MM.1S (cell line): Measurements from ENCODE around the gene IQSEC1.

Experiments used
- DNase-seq: peaks from one replicate; pipeline ENCODE4 v3.0.0-alpha.2; 2015
- H2AFZ ChIP-seq: fragments of 300-600 bp; sonication (generic); 2 replicates; pipeline ENCODE4 v1.6.0; 2016; ENCODE audit warnings: antibody characterized with exemption, low read length
- H3F3A ChIP-seq: fragments of 300-600 bp; sonication (generic); 2 replicates; pipeline ENCODE4 v1.6.1; 2016; ENCODE audit warnings: mild to moderate bottlenecking, antibody characterized with exemption, low read length, moderate library complexity, mixed read lengths; ENCODE audit not compliant: insufficient read depth
- H3K27ac ChIP-seq: fragments of 300-600 bp; sonication (generic); 2 replicates; pipeline ENCODE4 v1.5.1; 2016; ENCODE audit warnings: mild to moderate bottlenecking, low read length
- H3K27me3 ChIP-seq: fragments of 300-600 bp; sonication (generic); replicated peaks from 2 replicates; pipeline ENCODE4 v1.6.0; 2016; ENCODE audit warnings: low read length; ENCODE audit not compliant: insufficient read depth
- H3K36me3 ChIP-seq: fragments of 300-600 bp; sonication (generic); replicated peaks from 2 replicates; pipeline ENCODE4 v1.6.1; 2016; ENCODE audit warnings: mild to moderate bottlenecking, low read length, mixed read lengths; ENCODE audit not compliant: insufficient read depth
- H3K4me1 ChIP-seq: fragments of 300-600 bp; sonication (generic); 2 replicates; pipeline ENCODE4 v1.6.1; 2016; ENCODE audit warnings: low read length, mixed read lengths
- H3K4me2 ChIP-seq: fragments of 300-600 bp; sonication (generic); 2 replicates; pipeline ENCODE4 v1.6.0; 2016; ENCODE audit warnings: low read depth, low read length
- H3K4me3 ChIP-seq: fragments of 300-600 bp; sonication (generic); 2 replicates; pipeline ENCODE4 v1.5.1; 2016; ENCODE audit warnings: low read length, mixed read lengths
- H3K79me2 ChIP-seq: fragments of 300-600 bp; sonication (generic); 2 replicates; pipeline ENCODE4 v1.6.1; 2016; ENCODE audit warnings: mixed run types, low read length, mixed read lengths
- H3K9ac ChIP-seq: fragments of 300-600 bp; sonication (generic); 2 replicates; pipeline ENCODE4 v1.6.1; 2016; ENCODE audit warnings: low read length, mixed read lengths
- H3K9me2 ChIP-seq: fragments of 300-600 bp; sonication (generic); replicated peaks from 2 replicates; pipeline ENCODE4 v1.6.1; 2016; ENCODE audit warnings: mild to moderate bottlenecking, low read length, mixed read lengths; ENCODE audit not compliant: insufficient read depth
- H3K9me3 ChIP-seq: fragments of 300-600 bp; sonication (generic); replicated peaks from 2 replicates; pipeline ENCODE4 v1.6.1; 2016; ENCODE audit warnings: mild to moderate bottlenecking, low read length, mixed read lengths; ENCODE audit not compliant: insufficient read depth
- H4K20me1 ChIP-seq: fragments of 300-600 bp; sonication (generic); 2 replicates; pipeline ENCODE4 v1.6.1; 2016; ENCODE audit warnings: mild to moderate bottlenecking, low read length, moderate library complexity, mixed read lengths; ENCODE audit not compliant: insufficient read depth
- EZH2 ChIP-seq: fragments of 300-600 bp; sonication (generic); optimal IDR thresholded peaks from 2 replicates; pipeline ENCODE3; 2017; ENCODE audit warnings: low read depth, mild to moderate bottlenecking, antibody characterized with exemption, low read length, mixed read lengths
- EZH2phosphoT487 ChIP-seq: fragments of 300-600 bp; sonication (generic); IDR thresholded peaks from 2 replicates; pipeline ENCODE4 v1.6.1; 2018; ENCODE audit warnings: antibody characterized with exemption, low read length
- TF ChIP-seq, protein P1 (sequence below): fragments of 300-600 bp; sonication (generic); IDR thresholded peaks from 2 replicates; pipeline ENCODE4 v1.5.1; 2016; ENCODE audit warnings: antibody characterized with exemption, low read length, mixed read lengths

IQSEC1 gene

GRCh38 chr3:12865271-12865670 lies 208.0 kb downstream of the IQSEC1 start:
- no peaks in the 10 kb centered on the region for H3F3A ChIP-seq
- 0 out of 2 replicates have a peak, but pooled peaks cover 4% of the 10 kb centered on the region for H3K4me1 ChIP-seq
- no peak overlapping the region for H2AFZ ChIP-seq
- DNase-seq: no peak
- H3K9ac ChIP-seq: no peak overlapping the region
- H3K9me3 ChIP-seq: no peaks in the 10 kb centered on the region
- no peaks in the 10 kb centered on the region for H3K9me2 ChIP-seq
- no peaks in the 10 kb centered on the region for H4K20me1 ChIP-seq
- peaks cover 87% of the 10 kb centered on the region for H3K27me3 ChIP-seq
- no peaks in the 10 kb centered on the region for H3K79me2 ChIP-seq
- H3K36me3 ChIP-seq: no peaks in the 10 kb centered on the region
- no peak overlapping the region for H3K4me3 ChIP-seq
- no peak overlapping the region for H3K4me2 ChIP-seq
- TF ChIP-seq, protein P1, sequence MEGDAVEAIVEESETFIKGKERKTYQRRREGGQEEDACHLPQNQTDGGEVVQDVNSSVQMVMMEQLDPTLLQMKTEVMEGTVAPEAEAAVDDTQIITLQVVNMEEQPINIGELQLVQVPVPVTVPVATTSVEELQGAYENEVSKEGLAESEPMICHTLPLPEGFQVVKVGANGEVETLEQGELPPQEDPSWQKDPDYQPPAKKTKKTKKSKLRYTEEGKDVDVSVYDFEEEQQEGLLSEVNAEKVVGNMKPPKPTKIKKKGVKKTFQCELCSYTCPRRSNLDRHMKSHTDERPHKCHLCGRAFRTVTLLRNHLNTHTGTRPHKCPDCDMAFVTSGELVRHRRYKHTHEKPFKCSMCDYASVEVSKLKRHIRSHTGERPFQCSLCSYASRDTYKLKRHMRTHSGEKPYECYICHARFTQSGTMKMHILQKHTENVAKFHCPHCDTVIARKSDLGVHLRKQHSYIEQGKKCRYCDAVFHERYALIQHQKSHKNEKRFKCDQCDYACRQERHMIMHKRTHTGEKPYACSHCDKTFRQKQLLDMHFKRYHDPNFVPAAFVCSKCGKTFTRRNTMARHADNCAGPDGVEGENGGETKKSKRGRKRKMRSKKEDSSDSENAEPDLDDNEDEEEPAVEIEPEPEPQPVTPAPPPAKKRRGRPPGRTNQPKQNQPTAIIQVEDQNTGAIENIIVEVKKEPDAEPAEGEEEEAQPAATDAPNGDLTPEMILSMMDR: no peak
- TF ChIP-seq EZH2 (no peak), EZH2phosphoT487 (no peak)
- H3K27ac ChIP-seq: no peak overlapping the region

DNA sequence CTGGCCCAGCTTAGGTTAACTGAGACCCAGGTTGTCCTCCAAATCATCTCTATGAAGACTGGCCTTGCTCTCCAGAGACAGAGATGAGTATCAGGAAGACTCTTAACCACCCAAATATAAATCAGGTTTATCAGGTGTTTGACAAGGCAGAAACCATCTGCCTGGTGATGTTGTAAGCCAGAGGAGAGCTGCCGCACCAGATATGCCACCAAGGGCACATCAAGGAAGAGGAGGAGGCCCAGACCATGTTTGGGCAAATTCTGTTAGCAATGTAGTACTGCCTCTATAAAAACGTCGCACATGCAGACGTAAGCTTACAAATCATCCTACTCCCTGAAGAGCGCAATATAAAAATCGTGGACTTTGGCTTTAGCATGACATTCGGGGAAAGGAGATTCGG lies 210.8 kb downstream of the IQSEC1 start:
- Histone ChIP-seq H3K9me3 (no peaks in the 10 kb centered on the region), H3K4me2 (no peak overlapping the region), H3K36me3 (no peaks in the 10 kb centered on the region), H2AFZ (no peak overlapping the region), H4K20me1 (no peaks in the 10 kb centered on the region), H3K9ac (no peak overlapping the region), H3K79me2 (no peaks in the 10 kb centered on the region), H3K4me3 (no peak overlapping the region), H3K27me3 (peaks cover 79% of the 10 kb centered on the region), H3K27ac (no peak overlapping the region), H3K9me2 (no peaks in the 10 kb centered on the region), H3K4me1 (no peaks in the 10 kb centered on the region), H3F3A (no peaks in the 10 kb centered on the region)
- DNase-seq: no peak
- TF ChIP-seq EZH2phosphoT487: no peak
- no peak for TF ChIP-seq EZH2
- TF ChIP-seq, protein P1: no peak

DNA sequence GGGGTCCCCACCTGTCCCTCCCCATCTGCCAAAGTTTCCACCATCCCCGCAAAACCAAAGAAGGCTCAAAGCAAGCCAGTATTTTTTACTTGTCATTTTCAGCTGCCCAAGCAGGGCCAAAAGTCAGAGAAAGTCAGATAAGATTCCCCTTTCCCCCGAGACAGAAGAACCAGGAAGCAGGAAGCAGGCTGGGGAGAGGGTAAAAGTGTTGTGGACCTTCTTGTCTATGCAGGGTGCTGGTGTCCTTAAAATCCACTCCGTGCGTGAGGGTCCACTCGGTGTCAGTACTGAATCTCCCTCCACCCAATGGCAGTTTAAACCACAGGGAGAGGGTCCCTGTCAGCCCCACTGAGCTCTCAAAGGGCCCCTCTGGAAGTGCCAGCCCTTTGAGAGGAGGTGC lies 211.6 kb downstream of the IQSEC1 start:
- H3K9ac ChIP-seq: no peak overlapping the region
- H3F3A ChIP-seq: no peaks in the 10 kb centered on the region
- no peak for TF ChIP-seq EZH2phosphoT487
- no peak for TF ChIP-seq EZH2
- TF ChIP-seq, protein P1: no peak
- H3K36me3 ChIP-seq: no peaks in the 10 kb centered on the region
- no peaks in the 10 kb centered on the region for H3K79me2 ChIP-seq
- H3K4me2 ChIP-seq: no peak overlapping the region
- H3K9me2 ChIP-seq: no peaks in the 10 kb centered on the region
- no peak overlapping the region for H2AFZ ChIP-seq
- no peaks in the 10 kb centered on the region for H3K9me3 ChIP-seq
- peaks cover 74% of the 10 kb centered on the region for H3K27me3 ChIP-seq
- H4K20me1 ChIP-seq: no peaks in the 10 kb centered on the region
- no peak for DNase-seq
- H3K27ac ChIP-seq: no peak overlapping the region
- H3K4me3 ChIP-seq: no peak overlapping the region
- no peaks in the 10 kb centered on the region for H3K4me1 ChIP-seq
